Measurements from ENCODE around the gene EEIG1. TPM values are rescaled to one million over a fixed set of nuclear protein-coding genes. Genes with fewer than 3 reads are reported as not detected.

Gene EEIG1
- total and polyA plus RNA-seq, 10 of the 15 experiments (the other 5 are each of a cell fraction or from before 2014, with no cell fraction given), result 1.2 to 75.9 (median 9.0) TPM

DNA sequence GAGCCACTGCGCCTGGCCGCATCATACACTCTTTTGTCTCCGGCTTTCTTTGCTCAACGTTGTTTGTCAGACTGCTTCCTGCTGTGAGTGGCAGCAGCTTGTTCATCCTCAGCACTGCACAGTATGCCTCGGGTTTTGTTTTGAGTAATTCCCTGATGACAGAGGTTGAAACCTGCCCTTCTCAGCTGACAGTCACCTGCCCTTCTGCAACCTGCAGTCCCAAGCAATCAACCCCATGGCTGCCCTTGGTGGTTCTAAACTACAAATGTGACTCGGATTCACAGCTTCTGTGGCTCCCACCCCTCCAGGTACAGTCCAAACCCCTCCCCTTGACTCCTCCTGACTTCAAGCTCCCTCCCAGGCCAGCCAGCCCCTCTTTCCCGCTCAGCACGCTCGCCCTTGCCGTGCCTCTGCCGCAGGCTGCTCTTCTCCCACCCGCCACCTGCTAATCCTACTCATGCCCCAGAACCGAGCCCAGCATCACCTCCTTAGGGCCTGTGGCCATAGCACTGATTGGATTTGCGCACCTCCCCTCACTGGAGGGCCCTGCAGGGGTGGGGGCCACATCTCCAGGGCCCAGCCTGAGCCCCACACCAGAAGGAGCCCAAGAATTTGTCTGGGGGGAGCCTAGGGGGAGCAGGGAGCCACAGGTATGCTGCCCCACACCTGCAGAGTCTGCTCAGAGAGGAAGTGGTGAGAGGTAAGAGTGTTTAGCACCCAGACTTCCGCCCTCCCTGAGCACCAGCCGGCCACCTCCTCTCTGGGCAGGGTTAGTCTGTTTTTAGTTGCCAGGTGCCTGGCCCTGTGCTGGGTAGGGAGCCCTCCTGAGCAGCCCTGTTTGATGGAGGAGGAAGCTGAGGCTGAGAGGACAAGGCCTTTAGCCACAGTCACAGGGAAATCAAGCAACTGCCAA, 10.1 kb downstream of the EEIG1 start:
- no peak overlapping the region for H3K9ac ChIP-seq (ENCODE audit: control insufficient read depth, insufficient read depth, low read length)
- POLR2A ChIA-PET, result interaction anchor here (0.6 to 2.9 kb wide), 6 partner anchors 10 to 102 kb away, joined by 3 to 22 read pairs (median 6); partner anchors contain the start of gene EEIG1
- TF ChIP-seq SRF (IDR thresholded peaks at IDR 0.05; ENCODE audit: low read depth in 2 of 2, low read length in 2 of 2), result 0 out of 4 replicates have a peak, but pooled peaks of 1 of the 2 experiments have one; percentile 46
- peak; percentile 72 to 90; a peak in 3 of 4 replicates for TF ChIP-seq EP300 (IDR thresholded peaks at IDR 0.05; ENCODE audit: borderline replicate concordance in 1 of 2, control insufficient read depth in 1 of 2, low read depth in 2 of 2, low read length in 2 of 2)
- peak; percentile 93 for TF ChIP-seq JUND (IDR thresholded peaks at IDR 0.05; ENCODE audit: low read depth, low read length)
- TF ChIP-seq TCF3 (IDR thresholded peaks at IDR 0.05; ENCODE audit: borderline replicate concordance, insufficient read depth, low read depth, low read length), result peak; percentile 78; the same call in 1 of the 2 replicates
- TF ChIP-seq PKNOX1 (IDR thresholded peaks at IDR 0.05), result peak; percentile 97
- peak; percentile 63; the same call in 1 of the 2 replicates for TF ChIP-seq YY1 (IDR thresholded peaks at IDR 0.05; ENCODE audit: low read depth, low read length)
- TF ChIP-seq, protein P1, sequence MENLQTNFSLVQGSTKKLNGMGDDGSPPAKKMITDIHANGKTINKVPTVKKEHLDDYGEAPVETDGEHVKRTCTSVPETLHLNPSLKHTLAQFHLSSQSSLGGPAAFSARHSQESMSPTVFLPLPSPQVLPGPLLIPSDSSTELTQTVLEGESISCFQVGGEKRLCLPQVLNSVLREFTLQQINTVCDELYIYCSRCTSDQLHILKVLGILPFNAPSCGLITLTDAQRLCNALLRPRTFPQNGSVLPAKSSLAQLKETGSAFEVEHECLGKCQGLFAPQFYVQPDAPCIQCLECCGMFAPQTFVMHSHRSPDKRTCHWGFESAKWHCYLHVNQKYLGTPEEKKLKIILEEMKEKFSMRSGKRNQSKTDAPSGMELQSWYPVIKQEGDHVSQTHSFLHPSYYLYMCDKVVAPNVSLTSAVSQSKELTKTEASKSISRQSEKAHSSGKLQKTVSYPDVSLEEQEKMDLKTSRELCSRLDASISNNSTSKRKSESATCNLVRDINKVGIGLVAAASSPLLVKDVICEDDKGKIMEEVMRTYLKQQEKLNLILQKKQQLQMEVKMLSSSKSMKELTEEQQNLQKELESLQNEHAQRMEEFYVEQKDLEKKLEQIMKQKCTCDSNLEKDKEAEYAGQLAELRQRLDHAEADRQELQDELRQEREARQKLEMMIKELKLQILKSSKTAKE (IDR thresholded peaks at IDR 0.05; ENCODE audit: low read depth, poor library complexity, severe bottlenecking), result peak; percentile 90
- no peak; the same call in 1 of the 2 replicates for TF ChIP-seq USF2 (IDR thresholded peaks at IDR 0.05; ENCODE audit: borderline replicate concordance, low read depth, low read length)
- TF ChIP-seq IRF3 (IDR thresholded peaks at IDR 0.05), result no peak
- peak; percentile 72 for TF ChIP-seq MEF2B (IDR thresholded peaks at IDR 0.05; ENCODE audit: partially characterized antibody, poor library complexity, severe bottlenecking)
- 0 out of 2 replicates have a peak, but pooled peaks have one; percentile 40 for TF ChIP-seq ZNF24 (IDR thresholded peaks at IDR 0.05)
- TF ChIP-seq BHLHE40 (IDR thresholded peaks at IDR 0.05; ENCODE audit: borderline replicate concordance in 1 of 2, low read depth in 2 of 2, low read length in 1 of 2), result peak; percentile 97 to 98
- TF ChIP-seq MTA2 (IDR thresholded peaks at IDR 0.05; ENCODE audit: low read depth), result peak; percentile 66
- TF ChIP-seq ZNF217 (IDR thresholded peaks at IDR 0.05), result peak; percentile 82
- peak; percentile 85 to 87 for TF ChIP-seq IKZF2 (IDR thresholded peaks at IDR 0.05)

More for the DNA sequence above, 10.1 kb downstream of the EEIG1 start:
- intact Hi-C loops (cut with micrococcal nuclease; ENCODE audit: unreplicated experiment), result loop anchor here (1.0 kb wide), 1 partner anchor 65 kb away; no protein-coding TSS in a partner anchor
- in situ Hi-C loops (cut with MboI), result no loop called here
- H3K27me3 ChIP-seq (replicated peaks in 1 of 2; ENCODE audit: control insufficient read depth in 2 of 2, insufficient read depth in 2 of 2, low read length in 1 of 2), result no peaks in the 10 kb centered on the region
- ChIA-PET SMC1A (ENCODE audit: uncharacterized antibody, unreplicated experiment) (interaction anchor here (0.9 to 4.2 kb wide), 10 partner anchors 9 to 101 kb away, joined by 3 to 24 read pairs (median 4); partner anchors contain the start of gene EEIG1), CTCF (interaction anchor here (0.6 to 3.4 kb wide), 9 partner anchors 9 to 146 kb away, joined by 3 to 13 read pairs (median 3); no protein-coding TSS in a partner anchor), RAD21 (ENCODE audit: unreplicated experiment) (interaction anchor here (0.6 to 2.8 kb wide), 9 partner anchors 8 to 108 kb away, joined by 3 to 10 read pairs (median 3); partner anchors contain the start of gene EEIG1)
- H3K27ac ChIP-seq (ENCODE audit: control insufficient read depth, insufficient read depth), result peak overlapping the region; percentile 63
- peak; percentile 95 for DNase-seq (ENCODE audit: low read depth, low spot score)
- H3K4me1 ChIP-seq (ENCODE audit: control insufficient read depth, insufficient read depth, low read length), result peaks cover 50% of the 10 kb centered on the region
- H3K79me2 ChIP-seq (ENCODE audit: control insufficient read depth, insufficient read depth, low read length), result peaks cover 46% of the 10 kb centered on the region
- no TSS peak for BruUV-seq (replicated peaks)
- H3K36me3 ChIP-seq (ENCODE audit: control insufficient read depth in 2 of 2, insufficient read depth in 2 of 2, low read length in 1 of 2), result peaks cover 0 to 3% of the 10 kb centered on the region in 2 experiments; a peak in 2 of 4 replicates
- H3K4me3 ChIP-seq, result peak overlapping the region; percentile 50; the same call in 1 of the 2 replicates
- H3K4me2 ChIP-seq (ENCODE audit: control insufficient read depth, insufficient read depth), result peak overlapping the region; percentile 68
- peaks cover 14% of the 10 kb centered on the region for H4K20me1 ChIP-seq (ENCODE audit: control insufficient read depth, insufficient read depth)
- H2AFZ ChIP-seq (ENCODE audit: control insufficient read depth, low read depth, low read length), result no peak overlapping the region
- 1% methylated on average over 16 of the region's 16 CpGs for WGBS (ENCODE audit: insufficient coverage, insufficient replicate concordance, low lambda C conversion rate, missing lambda C conversion rate)
- ATAC-seq, result peak; percentile 92
- peak; percentile 91 for FAIRE-seq
- no peaks in the 10 kb centered on the region for H3K9me3 ChIP-seq (replicated peaks; ENCODE audit: control insufficient read depth, insufficient read depth, low read length)
